ENCODE measurements around the gene PCDH9. TPM values are rescaled to one million over a fixed set of nuclear protein-coding genes. Genes with fewer than 3 reads are reported as not detected.

Gene PCDH9
- polyA plus RNA-seq, 3 donors, result 0.03 TPM; not detected in 1

DNA sequence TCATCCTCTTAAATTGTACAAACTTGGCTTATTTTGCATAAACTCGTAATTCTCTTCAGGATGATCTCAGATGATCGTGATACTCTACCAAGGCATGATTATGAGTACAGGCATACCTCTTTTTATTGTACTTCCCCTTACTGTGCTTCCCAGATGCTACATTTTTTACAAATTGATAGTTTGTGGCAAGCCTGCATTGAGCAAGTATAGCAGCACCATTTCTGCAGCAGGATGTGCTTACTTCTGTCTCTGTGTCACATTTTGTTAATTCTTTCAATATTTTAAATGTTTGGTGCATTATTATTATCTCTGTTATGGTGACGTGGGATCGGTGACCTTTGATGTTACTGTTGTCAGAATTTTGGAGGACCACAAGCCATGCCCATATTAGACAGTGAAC is 752.3 kb downstream of the PCDH9 start:
- no peak overlapping the region for H3K9ac ChIP-seq (ENCODE audit: insufficient read depth, low read length, poor library complexity, severe bottlenecking)
- 100% methylated on average over 1 of the region's 4 CpGs for WGBS (ENCODE audit: insufficient coverage)
- no peak overlapping the region for H3K27ac Mint-ChIP-seq
- no peak overlapping the region for H3K27ac ChIP-seq (ENCODE audit: low read depth in 1 of 2, low read length in 2 of 2)
- peaks cover 0 to 16% (median 0%) of the 10 kb centered on the region in 7 donors for H3K9me3 Mint-ChIP-seq
- no peak overlapping the region for H3K4me3 ChIP-seq (replicated peaks in 1 of 3; ENCODE audit: low read depth in 2 of 3, low read length in 3 of 3)
- no peak overlapping the region for H2AFZ ChIP-seq (ENCODE audit: insufficient read depth, low read depth, low read length, poor library complexity, severe bottlenecking)
- no peaks in the 10 kb centered on the region for H3K79me2 ChIP-seq (ENCODE audit: insufficient read depth, low read length)
- no peaks in the 10 kb centered on the region for H3K36me3 Mint-ChIP-seq
- H3K4me1 ChIP-seq (ENCODE audit: control insufficient read depth in 1 of 2, insufficient read depth in 2 of 2, low read length in 2 of 2), result no peaks in the 10 kb centered on the region
- no peaks in the 10 kb centered on the region for H3K4me1 Mint-ChIP-seq
- no peak for DNase-seq
- no peaks in the 10 kb centered on the region for H3K27me3 Mint-ChIP-seq (ENCODE audit: low read depth in 3 of 3)
- no peak overlapping the region for H3K4me2 ChIP-seq (replicated peaks; ENCODE audit: extremely low read depth, low read length, poor library complexity, severe bottlenecking)
- no peaks in the 10 kb centered on the region for H3K9me3 ChIP-seq (replicated peaks in 1 of 2; ENCODE audit: control insufficient read depth in 1 of 2, insufficient read depth in 1 of 2, low read length in 2 of 2)
- intact Hi-C loops (cut with micrococcal nuclease), result no loop called here
- H3K4me3 Mint-ChIP-seq, result no peak overlapping the region
- TF ChIP-seq, protein P1, sequence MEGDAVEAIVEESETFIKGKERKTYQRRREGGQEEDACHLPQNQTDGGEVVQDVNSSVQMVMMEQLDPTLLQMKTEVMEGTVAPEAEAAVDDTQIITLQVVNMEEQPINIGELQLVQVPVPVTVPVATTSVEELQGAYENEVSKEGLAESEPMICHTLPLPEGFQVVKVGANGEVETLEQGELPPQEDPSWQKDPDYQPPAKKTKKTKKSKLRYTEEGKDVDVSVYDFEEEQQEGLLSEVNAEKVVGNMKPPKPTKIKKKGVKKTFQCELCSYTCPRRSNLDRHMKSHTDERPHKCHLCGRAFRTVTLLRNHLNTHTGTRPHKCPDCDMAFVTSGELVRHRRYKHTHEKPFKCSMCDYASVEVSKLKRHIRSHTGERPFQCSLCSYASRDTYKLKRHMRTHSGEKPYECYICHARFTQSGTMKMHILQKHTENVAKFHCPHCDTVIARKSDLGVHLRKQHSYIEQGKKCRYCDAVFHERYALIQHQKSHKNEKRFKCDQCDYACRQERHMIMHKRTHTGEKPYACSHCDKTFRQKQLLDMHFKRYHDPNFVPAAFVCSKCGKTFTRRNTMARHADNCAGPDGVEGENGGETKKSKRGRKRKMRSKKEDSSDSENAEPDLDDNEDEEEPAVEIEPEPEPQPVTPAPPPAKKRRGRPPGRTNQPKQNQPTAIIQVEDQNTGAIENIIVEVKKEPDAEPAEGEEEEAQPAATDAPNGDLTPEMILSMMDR (IDR thresholded peaks at IDR 0.05), result no peak
- H3K27me3 ChIP-seq (ENCODE audit: control insufficient read depth in 2 of 2, insufficient read depth in 2 of 2, low read length in 2 of 2), result no peaks in the 10 kb centered on the region
- no peaks in the 10 kb centered on the region for H3K36me3 ChIP-seq (replicated peaks in 1 of 2; ENCODE audit: control insufficient read depth in 1 of 2, insufficient read depth in 2 of 2, low read length in 2 of 2)
- no peaks in the 10 kb centered on the region for H4K20me1 ChIP-seq (ENCODE audit: insufficient read depth, low read length)

- no peak overlapping the region for H2AFZ ChIP-seq (ENCODE audit: insufficient read depth, low read depth, low read length, poor library complexity, severe bottlenecking)
- TF ChIP-seq, protein P1 (IDR thresholded peaks at IDR 0.05), result no peak
- no peak overlapping the region for H3K27ac Mint-ChIP-seq
- no peaks in the 10 kb centered on the region for H3K27me3 Mint-ChIP-seq (ENCODE audit: low read depth in 3 of 3)
- H3K27ac ChIP-seq (ENCODE audit: low read depth in 1 of 2, low read length in 2 of 2), result no peak overlapping the region
- H3K4me3 Mint-ChIP-seq, result no peak overlapping the region
- H3K4me1 Mint-ChIP-seq, result no peaks in the 10 kb centered on the region
- H3K27me3 ChIP-seq (ENCODE audit: control insufficient read depth in 2 of 2, insufficient read depth in 2 of 2, low read length in 2 of 2), result no peaks in the 10 kb centered on the region
- peaks cover 0 to 13% (median 2%) of the 10 kb centered on the region in 7 donors for H3K9me3 Mint-ChIP-seq
- H3K9ac ChIP-seq (ENCODE audit: insufficient read depth, low read length, poor library complexity, severe bottlenecking), result no peak overlapping the region
- H3K36me3 Mint-ChIP-seq, result no peaks in the 10 kb centered on the region
- DNase-seq, result no peak
- peaks cover 0 to 3% of the 10 kb centered on the region in 2 donors for H3K9me3 ChIP-seq (replicated peaks in 1 of 2; ENCODE audit: control insufficient read depth in 1 of 2, insufficient read depth in 1 of 2, low read length in 2 of 2)
- no peaks in the 10 kb centered on the region for H4K20me1 ChIP-seq (ENCODE audit: insufficient read depth, low read length)
- intact Hi-C loops (cut with micrococcal nuclease), result no loop called here
- no peaks in the 10 kb centered on the region for H3K36me3 ChIP-seq (replicated peaks in 1 of 2; ENCODE audit: control insufficient read depth in 1 of 2, insufficient read depth in 2 of 2, low read length in 2 of 2)
- H3K4me1 ChIP-seq (ENCODE audit: control insufficient read depth in 1 of 2, insufficient read depth in 2 of 2, low read length in 2 of 2), result no peaks in the 10 kb centered on the region
- no peaks in the 10 kb centered on the region for H3K79me2 ChIP-seq (ENCODE audit: insufficient read depth, low read length)
- H3K4me2 ChIP-seq (replicated peaks; ENCODE audit: extremely low read depth, low read length, poor library complexity, severe bottlenecking), result no peak overlapping the region
- H3K4me3 ChIP-seq (replicated peaks in 1 of 3; ENCODE audit: low read depth in 2 of 3, low read length in 3 of 3), result no peak overlapping the region
Observed at GRCh38 chr13:66475061-66475460, 755.1 kb downstream of the PCDH9 start.
